Ovary (tissue), 3 donors: ENCODE results near the gene TRIM43B.

Experiments used
- POLR2A ChIP-seq: fragments of 450-650 bp; IDR thresholded peaks from one replicate; pipeline ENCODE4 v1.6.1; 2017; ENCODE audit warnings: antibody characterized with exemption, mild to moderate bottlenecking, moderate library complexity
- TF ChIP-seq, protein P1 (sequence below), 3 donors: fragments of 450-650 bp in 2 of 3; fragments of 200-600 bp in 1 of 3; IDR thresholded peaks; one replicate each; pipeline versions ENCODE4 v1.5.1 to v1.8.0; 2016 to 2022; ENCODE audit warnings: antibody characterized with exemption in 3 of 3, mild to moderate bottlenecking in 1 of 3
- donor health status: DM: no; HTN: no; CAD: no.

- TF ChIP-seq, protein P1, sequence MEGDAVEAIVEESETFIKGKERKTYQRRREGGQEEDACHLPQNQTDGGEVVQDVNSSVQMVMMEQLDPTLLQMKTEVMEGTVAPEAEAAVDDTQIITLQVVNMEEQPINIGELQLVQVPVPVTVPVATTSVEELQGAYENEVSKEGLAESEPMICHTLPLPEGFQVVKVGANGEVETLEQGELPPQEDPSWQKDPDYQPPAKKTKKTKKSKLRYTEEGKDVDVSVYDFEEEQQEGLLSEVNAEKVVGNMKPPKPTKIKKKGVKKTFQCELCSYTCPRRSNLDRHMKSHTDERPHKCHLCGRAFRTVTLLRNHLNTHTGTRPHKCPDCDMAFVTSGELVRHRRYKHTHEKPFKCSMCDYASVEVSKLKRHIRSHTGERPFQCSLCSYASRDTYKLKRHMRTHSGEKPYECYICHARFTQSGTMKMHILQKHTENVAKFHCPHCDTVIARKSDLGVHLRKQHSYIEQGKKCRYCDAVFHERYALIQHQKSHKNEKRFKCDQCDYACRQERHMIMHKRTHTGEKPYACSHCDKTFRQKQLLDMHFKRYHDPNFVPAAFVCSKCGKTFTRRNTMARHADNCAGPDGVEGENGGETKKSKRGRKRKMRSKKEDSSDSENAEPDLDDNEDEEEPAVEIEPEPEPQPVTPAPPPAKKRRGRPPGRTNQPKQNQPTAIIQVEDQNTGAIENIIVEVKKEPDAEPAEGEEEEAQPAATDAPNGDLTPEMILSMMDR (IDR thresholded peaks at IDR 0.05) = no peak
- TF ChIP-seq POLR2A = no peak
Measured at GRCh38 chr2:95524195-95524594, 39.6 kb upstream of the TRIM43B start.
